Urinary bladder (tissue), 4 donors: Measurements from ENCODE around the gene PHF1. TPM values are rescaled to one million over a fixed set of nuclear protein-coding genes. Genes with fewer than 3 reads are reported as not detected.

Experiments
- DNase-seq: peaks from one replicate; pipeline ENCODE4 v3.0.0-alpha.2; 2015; ENCODE audit errors: extremely low spot score
- H3K27ac ChIP-seq: one replicate; pipeline ENCODE4 v1.5.1; 2013; ENCODE audit warnings: low read depth, mild to moderate bottlenecking, moderate library complexity
- H3K36me3 ChIP-seq: one replicate; pipeline ENCODE4 v1.6.1; 2013; ENCODE audit warnings: mild to moderate bottlenecking, moderate library complexity; ENCODE audit not compliant: insufficient read depth
- H3K4me1 ChIP-seq: one replicate; pipeline ENCODE4 v1.6.1; 2013; ENCODE audit warnings: mild to moderate bottlenecking, moderate library complexity; ENCODE audit not compliant: insufficient read depth
- H3K4me3 ChIP-seq: one replicate; pipeline ENCODE4 v1.5.1; 2013; ENCODE audit warnings: low read depth, low read length
- WGBS: extraction: QIAGEN DNeasy Blood & Tissue Kit; methylation state at CpG from one replicate; pipeline ENCODE4 v1.1.7; 2013; 5-methylcytosine and 5-hydroxymethylcytosine counted together
- polyA plus RNA-seq: library from polyadenylated mRNA; stranded (reverse); fragments of 200-250 nt; gene quantifications from one replicate; pipeline ENCODE4 v1.2.3, GENCODE V29; 2013
- total RNA-seq: library from RNA; depleted of rRNA; stranded (reverse); fragments of >200 nt; gene quantifications from one replicate; pipeline ENCODE4 v1.2.3, GENCODE V29; 2014
- donor health status: healthy with polysubstance abuse.
- donor health status: healthy.

The PHF1 gene
- total and polyA plus RNA-seq, 2 donors = 16.4 to 79.4 TPM

GRCh38 chr6:33439956-33440648 is 29.3 kb downstream of the PHF1 start:
- Histone ChIP-seq H3K27ac (no peak overlapping the region), H3K4me1 (no peaks in the 10 kb centered on the region), H3K4me3 (no peak overlapping the region), H3K36me3 (peaks cover 8% of the 10 kb centered on the region)
- 75% methylated on average over 9 of the region's 9 CpGs for WGBS
- DNase-seq = no peak

- Histone ChIP-seq H3K36me3 (peaks cover 7% of the 10 kb centered on the region), H3K4me3 (no peak overlapping the region), H3K4me1 (no peaks in the 10 kb centered on the region), H3K27ac (no peak overlapping the region)
- DNase-seq = no peak
- 85% methylated on average over 19 of the region's 19 CpGs for WGBS
These were observed 30.0 kb downstream of the PHF1 start for GRCh38 chr6:33440649-33441309.

DNA sequence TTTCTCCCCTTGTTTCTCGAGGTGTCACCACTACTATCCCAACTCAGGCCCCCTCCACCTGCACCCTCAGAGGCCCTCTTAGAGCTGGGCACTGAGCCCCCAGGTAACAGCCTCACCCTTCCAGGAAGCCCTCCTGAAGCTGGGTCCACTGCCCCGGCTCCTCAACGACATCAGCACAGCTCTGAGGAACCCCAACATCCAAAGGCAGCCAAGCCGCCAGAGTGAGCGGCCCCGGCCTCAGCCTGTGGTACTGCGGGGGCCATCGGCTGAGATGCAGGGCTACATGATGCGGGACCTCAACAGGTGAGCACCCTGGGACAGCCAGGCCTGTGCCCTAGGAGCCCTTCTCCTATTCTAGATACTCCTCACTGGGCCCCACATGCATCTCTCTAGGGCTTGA is 30.6 kb downstream of the PHF1 start:
- H3K27ac ChIP-seq = no peak overlapping the region
- WGBS = 95% methylated on average over 9 of the region's 9 CpGs
- H3K4me3 ChIP-seq = no peak overlapping the region
- no peak for DNase-seq
- H3K4me1 ChIP-seq = no peaks in the 10 kb centered on the region
- peaks cover 4% of the 10 kb centered on the region for H3K36me3 ChIP-seq

DNA sequence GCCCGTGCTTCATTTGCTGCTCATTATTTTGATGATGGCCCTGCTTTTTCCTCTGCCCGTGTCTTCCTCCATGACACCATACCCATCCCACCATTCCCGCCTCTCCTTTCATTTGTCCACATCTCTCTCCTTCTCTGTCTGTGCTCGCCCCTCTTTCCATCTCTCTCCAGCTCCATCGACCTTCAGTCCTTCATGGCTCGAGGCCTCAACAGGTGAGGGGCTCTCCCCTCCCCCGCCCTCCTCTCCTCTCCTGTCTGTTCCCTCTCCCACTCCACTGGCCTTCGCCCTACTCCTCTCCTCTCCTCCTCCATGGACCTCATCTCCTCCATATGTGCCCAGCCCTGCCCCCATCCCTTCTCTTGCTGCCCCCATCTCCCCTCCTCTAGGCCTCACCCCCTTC is 31.5 kb downstream of the PHF1 start:
- Histone ChIP-seq H3K4me1 (no peaks in the 10 kb centered on the region), H3K36me3 (peaks cover 4% of the 10 kb centered on the region), H3K27ac (no peak overlapping the region), H3K4me3 (no peak overlapping the region)
- WGBS = 89% methylated on average over 8 of the region's 8 CpGs
- DNase-seq = no peak

DNA sequence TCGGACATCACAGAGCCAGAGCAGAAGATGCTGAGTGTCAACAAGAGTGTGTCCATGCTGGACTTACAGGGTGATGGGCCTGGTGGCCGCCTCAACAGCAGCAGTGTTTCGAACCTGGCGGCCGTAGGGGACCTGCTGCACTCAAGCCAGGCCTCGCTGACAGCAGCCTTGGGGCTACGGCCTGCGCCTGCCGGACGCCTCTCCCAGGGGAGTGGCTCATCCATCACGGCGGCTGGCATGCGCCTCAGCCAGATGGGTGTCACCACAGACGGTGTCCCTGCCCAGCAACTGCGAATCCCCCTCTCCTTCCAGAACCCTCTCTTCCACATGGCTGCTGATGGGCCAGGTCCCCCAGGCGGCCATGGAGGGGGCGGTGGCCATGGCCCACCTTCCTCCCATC is 32.2 kb downstream of the PHF1 start:
- H3K27ac ChIP-seq = no peak overlapping the region
- 93% methylated on average over 17 of the region's 17 CpGs for WGBS
- DNase-seq = no peak
- H3K36me3 ChIP-seq = no peaks in the 10 kb centered on the region
- H3K4me1 ChIP-seq = no peaks in the 10 kb centered on the region
- no peak overlapping the region for H3K4me3 ChIP-seq

DNA sequence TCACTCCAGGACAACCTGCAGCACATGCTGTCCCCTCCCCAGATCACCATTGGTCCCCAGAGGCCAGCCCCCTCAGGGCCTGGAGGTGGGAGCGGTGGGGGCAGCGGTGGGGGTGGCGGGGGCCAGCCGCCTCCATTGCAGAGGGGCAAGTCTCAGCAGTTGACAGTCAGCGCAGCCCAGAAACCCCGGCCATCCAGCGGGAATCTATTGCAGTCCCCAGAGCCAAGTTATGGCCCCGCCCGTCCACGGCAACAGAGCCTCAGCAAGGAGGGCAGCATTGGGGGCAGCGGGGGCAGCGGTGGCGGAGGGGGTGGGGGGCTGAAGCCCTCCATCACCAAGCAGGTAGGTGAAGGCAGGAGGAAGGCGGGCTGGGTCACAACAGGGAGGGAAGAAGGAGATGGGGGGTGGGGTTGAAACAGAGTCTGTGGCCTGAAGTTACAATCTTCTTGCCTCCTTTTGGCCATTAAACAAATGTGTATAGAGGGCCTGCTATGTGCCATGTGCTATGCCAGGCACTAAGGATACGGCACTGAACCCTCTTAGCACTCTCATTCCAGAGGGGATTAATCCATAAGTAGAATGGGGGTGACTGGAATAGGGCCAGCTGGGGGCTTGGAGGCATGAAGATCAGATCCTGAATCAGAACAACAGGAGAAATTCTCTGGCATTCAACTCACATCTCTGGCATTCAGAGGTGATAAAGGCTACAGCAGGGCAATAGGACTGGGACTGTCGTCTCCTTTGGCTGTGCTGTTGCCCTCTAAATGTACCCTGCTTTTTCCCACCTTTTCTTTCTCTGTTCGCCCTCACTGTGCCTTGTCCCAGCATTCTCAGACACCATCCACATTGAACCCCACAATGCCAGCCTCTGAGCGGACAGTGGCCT is 33.0 kb downstream of the PHF1 start:
- DNase-seq = no peak
- H3K36me3 ChIP-seq = no peaks in the 10 kb centered on the region
- H3K4me3 ChIP-seq = no peak overlapping the region
- WGBS = 87% methylated on average over 18 of the region's 18 CpGs
- H3K4me1 ChIP-seq = no peaks in the 10 kb centered on the region
- no peak overlapping the region for H3K27ac ChIP-seq

- 84% methylated on average over 3 of the region's 3 CpGs for WGBS
- Histone ChIP-seq H3K4me3 (no peak overlapping the region), H3K36me3 (no peaks in the 10 kb centered on the region), H3K4me1 (no peaks in the 10 kb centered on the region), H3K27ac (no peak overlapping the region)
- no peak for DNase-seq
These were observed 34.3 kb downstream of the PHF1 start for GRCh38 chr6:33445119-33445603.

DNA sequence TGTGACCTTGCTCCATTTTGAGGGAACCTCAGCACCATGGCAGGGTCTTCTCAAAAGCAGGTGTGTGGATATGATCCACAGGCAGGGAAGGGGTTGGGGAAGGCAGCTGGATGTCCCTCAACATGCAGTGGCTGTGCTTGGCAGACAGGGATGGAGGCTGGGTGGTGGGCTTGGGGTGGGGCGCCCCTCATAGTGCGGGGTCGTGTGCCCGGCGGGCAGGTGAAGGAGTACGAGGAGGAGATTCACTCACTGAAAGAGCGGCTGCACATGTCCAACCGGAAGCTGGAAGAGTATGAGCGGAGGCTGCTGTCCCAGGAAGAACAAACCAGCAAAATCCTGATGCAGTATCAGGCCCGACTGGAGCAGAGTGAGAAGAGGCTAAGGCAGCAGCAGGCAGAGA is 35.5 kb downstream of the PHF1 start:
- Histone ChIP-seq H3K4me3 (no peak overlapping the region), H3K4me1 (no peaks in the 10 kb centered on the region), H3K36me3 (no peaks in the 10 kb centered on the region), H3K27ac (no peak overlapping the region)
- no peak for DNase-seq
- WGBS = 92% methylated on average over 10 of the region's 10 CpGs

DNA sequence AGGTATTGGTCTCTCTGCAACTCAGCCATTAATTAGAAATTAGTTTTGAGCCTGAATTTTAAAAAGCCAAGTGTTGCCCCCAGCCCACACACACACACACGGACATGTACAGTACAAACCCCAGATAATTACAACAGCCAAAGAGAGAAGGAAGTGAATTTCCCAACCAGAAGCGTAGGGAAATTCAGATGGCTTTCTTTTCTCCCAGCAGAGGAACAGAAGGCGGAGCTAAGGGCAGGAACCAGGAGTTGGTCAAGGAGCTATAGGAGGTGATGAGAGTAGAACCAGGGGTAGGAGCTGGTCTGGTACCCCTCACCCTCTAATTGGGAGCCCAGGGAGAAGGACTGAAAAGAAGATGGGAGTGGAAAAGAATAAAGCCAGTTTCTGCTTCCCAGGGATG is 39.6 kb downstream of the PHF1 start:
- Histone ChIP-seq H3K4me3 (no peak overlapping the region), H3K36me3 (no peaks in the 10 kb centered on the region), H3K4me1 (no peaks in the 10 kb centered on the region), H3K27ac (no peak overlapping the region)
- DNase-seq = no peak
- 70% methylated on average over 3 of the region's 3 CpGs for WGBS

- Histone ChIP-seq H3K4me1 (no peaks in the 10 kb centered on the region), H3K4me3 (no peak overlapping the region), H3K27ac (no peak overlapping the region), H3K36me3 (no peaks in the 10 kb centered on the region)
- DNase-seq = no peak
- 89% methylated on average over 15 of the region's 15 CpGs for WGBS
These were observed 40.8 kb downstream of the PHF1 start for GRCh38 chr6:33451606-33452005.

GRCh38 chr6:33452496-33452895 is 41.7 kb downstream of the PHF1 start:
- no peaks in the 10 kb centered on the region for H3K4me1 ChIP-seq

GRCh38 chr6:33453393-33454008 is 42.7 kb downstream of the PHF1 start:
- peak overlapping the region; percentile 53 for H3K4me3 ChIP-seq
- no peak for DNase-seq
- 2% methylated on average over 12 of the region's 12 CpGs for WGBS
- no peaks in the 10 kb centered on the region for H3K4me1 ChIP-seq
- no peak overlapping the region for H3K27ac ChIP-seq
- no peaks in the 10 kb centered on the region for H3K36me3 ChIP-seq

More at GRCh38 chr6:33452496-33452895, 41.7 kb downstream of the PHF1 start:
- no peak overlapping the region for H3K27ac ChIP-seq
- H3K36me3 ChIP-seq = no peaks in the 10 kb centered on the region
- 84% methylated on average over 4 of the region's 4 CpGs for WGBS
- no peak for DNase-seq
- H3K4me3 ChIP-seq = no peak overlapping the region
